H1 (cell line): ENCODE data around the gene MDK. TPM values are rescaled to one million over a fixed set of nuclear protein-coding genes. Genes with fewer than 3 reads are reported as not detected.

ENCODE experiments used
- CTCF ChIA-PET: fragments of 300-600 bp; sonication (Branson Sonifier 250); formaldehyde crosslinking; loops from one replicate; lab custom pipeline; 2021; ENCODE audit not compliant: partially characterized antibody; lab: Charles Lee
- POLR2A ChIA-PET: fragments of 300-600 bp; sonication (Branson Sonifier 250); formaldehyde crosslinking; loops from one replicate; lab custom pipeline; 2021; ENCODE audit warnings: inconsistent platforms; ENCODE audit not compliant: partially characterized antibody; lab: Charles Lee
- DNase-seq, 2 experiments: peaks; one replicate each; pipeline versions ENCODE4 v3.0.0 to v3.0.0-alpha.2; 2010 to 2022; ENCODE audit warnings: low spot score in 2 of 2, low read depth in 1 of 2, mixed read lengths in 1 of 2
- FAIRE-seq: peaks from 2 replicates; lab custom pipeline; 2011; peaks lifted over from hg19 to GRCh38; lab: Jason Lieb, UNC
- H2AFZ ChIP-seq: 2 replicates; pipeline ENCODE4 v1.8.1; 2012; ENCODE audit warnings: low read length, inconsistent platforms
- H2AK5ac ChIP-seq: 2 replicates; pipeline ENCODE4 v1.6.1; 2013; ENCODE audit warnings: low read depth, low read length
- H2BK120ac ChIP-seq: replicated peaks from 2 replicates; pipeline ENCODE3; 2013; ENCODE audit warnings: low read depth, low read length, inconsistent platforms
- H2BK12ac ChIP-seq: 2 replicates; pipeline ENCODE4 v1.6.1; 2013; ENCODE audit warnings: low read depth, low read length
- H2BK15ac ChIP-seq: 2 replicates; pipeline ENCODE4 v1.6.1; 2013; ENCODE audit warnings: low read length
- H2BK20ac ChIP-seq: 2 replicates; pipeline ENCODE4 v1.6.1; 2013; ENCODE audit warnings: low read length
- H2BK5ac ChIP-seq: 2 replicates; pipeline ENCODE4 v1.6.1; 2013; ENCODE audit warnings: low read depth, low read length
- H3K14ac ChIP-seq: 2 replicates; pipeline ENCODE4 v1.6.1; 2013; ENCODE audit warnings: inconsistent platforms; ENCODE audit not compliant: insufficient read length
- H3K18ac ChIP-seq: 2 replicates; pipeline ENCODE4 v1.6.1; 2013; ENCODE audit warnings: low read length; ENCODE audit errors: extremely low read depth
- H3K23ac ChIP-seq: 2 replicates; pipeline ENCODE4 v1.6.1; 2013; ENCODE audit warnings: inconsistent platforms; ENCODE audit not compliant: insufficient read length
- H3K23me2 ChIP-seq: 2 replicates; pipeline ENCODE4 v1.6.1; 2013; ENCODE audit warnings: low read depth, low read length
- H3K27ac ChIP-seq: 2 replicates; pipeline ENCODE4 v1.6.1; 2011; ENCODE audit warnings: low read depth, low read length, inconsistent platforms
- H3K27me3 ChIP-seq, 4 experiments: replicated peaks in 1 of 4; 1 replicate in 1 of 4; 2 replicates in 3 of 4; pipeline versions ENCODE4 v1.6.1 to v1.8.1; 2011 to 2013; ENCODE audit warnings: low read length in 3 of 4, mild to moderate bottlenecking in 3 of 4, inconsistent platforms in 2 of 4, mixed read lengths in 2 of 4, moderate library complexity in 1 of 4; ENCODE audit not compliant: control insufficient read depth in 3 of 4, insufficient read depth in 3 of 4; ENCODE audit errors: extremely low read depth in 1 of 4
- H3K36me3 ChIP-seq, 4 experiments: 2 replicates each; pipeline versions ENCODE4 v1.6.1 to v1.8.1; 2011 to 2013; ENCODE audit warnings: mild to moderate bottlenecking in 4 of 4, low read length in 3 of 4, moderate library complexity in 2 of 4, control low read depth in 1 of 4, inconsistent platforms in 1 of 4; ENCODE audit not compliant: insufficient read depth in 4 of 4, control insufficient read depth in 2 of 4
- H3K4ac ChIP-seq: replicated peaks from 2 replicates; pipeline ENCODE3; 2013; ENCODE audit warnings: low read length, low read depth, mixed read lengths, inconsistent platforms; ENCODE audit not compliant: insufficient read length
- H3K4me1 ChIP-seq, 4 experiments: replicated peaks in 1 of 4; 1 replicate in 1 of 4; 2 replicates in 3 of 4; pipeline versions ENCODE4 v1.6.1 to v1.8.1; 2011 to 2013; ENCODE audit warnings: low read length in 3 of 4, inconsistent platforms in 2 of 4, mixed read lengths in 1 of 4; ENCODE audit not compliant: insufficient read depth in 4 of 4, control insufficient read depth in 3 of 4
- H3K4me2 ChIP-seq, 2 experiments: 2 replicates each; pipeline versions ENCODE4 v1.6.1 to v1.8.1; 2011 to 2013; ENCODE audit warnings: low read depth in 2 of 2, low read length in 2 of 2, control low read depth in 1 of 2, inconsistent platforms in 1 of 2, mild to moderate bottlenecking in 1 of 2; ENCODE audit not compliant: insufficient read depth in 1 of 2
- H3K4me3 ChIP-seq, 4 experiments: fragments of 200-600, 300-600 bp in 1 of 4; sonication (generic), shearing (Covaris generic), sonication (Bioruptor Twin) in 1 of 4; 2 replicates each; pipeline versions ENCODE4 v1.5.1 to v1.8.1; 2011 to 2016; ENCODE audit warnings: low read length in 4 of 4, low read depth in 3 of 4, control low read depth in 2 of 4, inconsistent platforms in 2 of 4, mild to moderate bottlenecking in 2 of 4, mixed read lengths in 1 of 4, moderate library complexity in 1 of 4; ENCODE audit not compliant: insufficient read depth in 2 of 4; ENCODE audit errors: extremely low read depth in 1 of 4
- H3K56ac ChIP-seq: replicated peaks from 2 replicates; pipeline ENCODE3; 2013; ENCODE audit warnings: low read depth, mild to moderate bottlenecking, mixed read lengths, low read length, inconsistent platforms; ENCODE audit not compliant: insufficient read length
- H3K79me1 ChIP-seq: 2 replicates; pipeline ENCODE4 v1.6.1; 2013; ENCODE audit warnings: low read depth, low read length, control low read depth
- H3K79me2 ChIP-seq, 2 experiments: 2 replicates each; pipeline versions ENCODE4 v1.6.1 to v1.8.1; 2012 to 2013; ENCODE audit warnings: low read length in 2 of 2, mild to moderate bottlenecking in 2 of 2, inconsistent platforms in 1 of 2; ENCODE audit not compliant: insufficient read depth in 2 of 2, control insufficient read depth in 1 of 2
- H3K9ac ChIP-seq, 4 experiments: replicated peaks in 1 of 4; 1 replicate in 1 of 4; 2 replicates in 3 of 4; pipeline versions ENCODE4 v1.6.1 to v1.8.1; 2011 to 2013; ENCODE audit warnings: low read depth in 3 of 4, low read length in 3 of 4, control low read depth in 2 of 4, mild to moderate bottlenecking in 2 of 4, moderate library complexity in 2 of 4, inconsistent platforms in 1 of 4; ENCODE audit errors: extremely low read depth in 1 of 4
- H3K9me3 ChIP-seq, 2 experiments: 2 replicates each; pipeline versions ENCODE4 v1.6.1 to v1.8.1; 2012 to 2013; ENCODE audit warnings: mild to moderate bottlenecking in 2 of 2, moderate library complexity in 2 of 2, control low read depth in 1 of 2, inconsistent platforms in 1 of 2, low read depth in 1 of 2, low read length in 1 of 2, mixed read lengths in 1 of 2; ENCODE audit not compliant: insufficient read depth in 2 of 2
- H4K20me1 ChIP-seq, 2 experiments: replicated peaks in 1 of 2; 2 replicates each; pipeline versions ENCODE3 to v1.8.1; 2011 to 2013; ENCODE audit warnings: inconsistent platforms in 2 of 2, low read length in 2 of 2, mild to moderate bottlenecking in 1 of 2; ENCODE audit not compliant: insufficient read depth in 2 of 2, control insufficient read depth in 1 of 2
- H4K5ac ChIP-seq: 2 replicates; pipeline ENCODE4 v1.6.1; 2013; ENCODE audit warnings: low read length, low read depth, mixed read lengths, inconsistent platforms; ENCODE audit not compliant: insufficient read length
- H4K8ac ChIP-seq: 2 replicates; pipeline ENCODE4 v1.8.0; 2013; ENCODE audit warnings: mild to moderate bottlenecking, moderate library complexity, low read length, inconsistent platforms; ENCODE audit not compliant: insufficient read depth; ENCODE audit errors: extremely low read depth
- H4K91ac ChIP-seq: replicated peaks from 2 replicates; pipeline ENCODE3; 2013; ENCODE audit warnings: low read length, mixed read lengths, inconsistent platforms; ENCODE audit not compliant: insufficient read length
- WGBS, 2 experiments: shearing (Covaris generic) in 1 of 2; methylation state at CpG; one replicate each; pipeline versions ENCODE4 v1.1.6 to v1.1.7; 2013 to 2015; ENCODE audit warnings: low lambda C conversion rate in 2 of 2, mixed read lengths in 2 of 2, inconsistent platforms in 1 of 2, low coverage in 1 of 2, missing lambda C conversion rate in 1 of 2; ENCODE audit not compliant: insufficient replicate concordance in 2 of 2, insufficient coverage in 1 of 2, insufficient read length in 1 of 2; ENCODE audit errors: extremely low coverage in 1 of 2, missing lambda C conversion rate in 1 of 2; 5-methylcytosine and 5-hydroxymethylcytosine counted together
- polyA plus RNA-seq, 7 experiments: library from polyadenylated mRNA; depleted of rRNA in 3 of 7; stranded (reverse) in 5 of 7; unstranded in 2 of 7; fragments of >200 nt in 5 of 7; fragments of 200-250 nt in 2 of 7; gene quantifications; 1 replicate in 5 of 7; 2 replicates in 1 of 7; 4 replicates in 1 of 7; pipeline versions ENCODE4 v1.2.1 to v1.2.3, GENCODE V29; 2011 to 2013; ENCODE audit warnings: missing spikeins in 2 of 7, mixed read lengths in 2 of 7
- total RNA-seq: library from RNA; stranded (reverse); fragmentation: NEBNext Ultra II Directional; extraction: Animal tissue kit (Norgen Biotek cat#: 25700); gene quantifications from 2 replicates; pipeline ENCODE4 v1.2.1, GENCODE V29; 2021
- TF ChIP-seq, protein P1 (sequence below): IDR thresholded peaks from 2 replicates; pipeline ENCODE4 v1.6.1; 2012; ENCODE audit warnings: low read length, inconsistent platforms

The MDK gene
- total and polyA plus RNA-seq, 2 of the 8 experiments (the other 6 are each of a cell fraction or from before 2014, with no cell fraction given) = 309 to 606 TPM

GRCh38 chr11:46364056-46364455 lies 17.4 kb upstream of the MDK start:
- Histone ChIP-seq H3K9me3 (no peaks in the 10 kb centered on the region), H4K8ac (no peak overlapping the region), H2BK5ac (no peak overlapping the region; the same call in 1 of the 2 replicates), H4K5ac (no peak overlapping the region), H2BK20ac (no peak overlapping the region), H3K4me2 (no peak overlapping the region), H3K27ac (no peak overlapping the region), H3K14ac (no peak overlapping the region), H2AK5ac (no peak overlapping the region), H3K4me1 (peaks cover 0 to 23% (median 14%) of the 10 kb centered on the region in 4 experiments; a peak in 6 of 7 replicates), H3K79me2 (peaks cover 0 to 49% of the 10 kb centered on the region in 2 experiments; a peak in 2 of 4 replicates), H3K79me1 (peaks cover 19% of the 10 kb centered on the region), H3K27me3 (no peaks in the 10 kb centered on the region), H2BK12ac (no peak overlapping the region), H3K36me3 (peaks cover 0 to 4% (median 1%) of the 10 kb centered on the region in 4 experiments; a peak in 1 of 8 replicates), H3K4me3 (no peak overlapping the region), H2AFZ (no peak overlapping the region), H3K18ac (no peak overlapping the region), H2BK120ac (no peak overlapping the region), H3K9ac (no peak overlapping the region), H3K23me2 (no peaks in the 10 kb centered on the region), H3K23ac (no peak overlapping the region), H2BK15ac (no peak overlapping the region), H3K4ac (no peak overlapping the region), H3K56ac (no peak overlapping the region), H4K20me1 (peaks cover 8 to 36% of the 10 kb centered on the region in 2 experiments), H4K91ac (no peak overlapping the region)
- DNase-seq (no peak), FAIRE-seq (no peak)
- ChIA-PET POLR2A (interaction anchor here (0.9 to 7.8 kb wide), 4 partner anchors 12 to 142 kb away, joined by 3 to 69 read pairs (median 4); partner anchors contain the start of gene DGKZ), CTCF (interaction anchor here (1.0 to 44.5 kb wide), 6 partner anchors 19 to 68 kb away, joined by 3 to 1004 read pairs (median 9); partner anchors contain the start of gene DGKZ)
- WGBS, 2 experiments = 94% methylated on average over 8 of the region's 9 CpGs; no CpG with 5 or more reads in 1 of the 2 experiments
- TF ChIP-seq, protein P1, sequence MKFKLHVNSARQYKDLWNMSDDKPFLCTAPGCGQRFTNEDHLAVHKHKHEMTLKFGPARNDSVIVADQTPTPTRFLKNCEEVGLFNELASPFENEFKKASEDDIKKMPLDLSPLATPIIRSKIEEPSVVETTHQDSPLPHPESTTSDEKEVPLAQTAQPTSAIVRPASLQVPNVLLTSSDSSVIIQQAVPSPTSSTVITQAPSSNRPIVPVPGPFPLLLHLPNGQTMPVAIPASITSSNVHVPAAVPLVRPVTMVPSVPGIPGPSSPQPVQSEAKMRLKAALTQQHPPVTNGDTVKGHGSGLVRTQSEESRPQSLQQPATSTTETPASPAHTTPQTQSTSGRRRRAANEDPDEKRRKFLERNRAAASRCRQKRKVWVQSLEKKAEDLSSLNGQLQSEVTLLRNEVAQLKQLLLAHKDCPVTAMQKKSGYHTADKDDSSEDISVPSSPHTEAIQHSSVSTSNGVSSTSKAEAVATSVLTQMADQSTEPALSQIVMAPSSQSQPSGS = no peak
